Smooth muscle cell (in vitro differentiated cells): Measurements from ENCODE around the gene AGAP2. TPM values are rescaled to one million over a fixed set of nuclear protein-coding genes. Genes with fewer than 3 reads are reported as not detected.

Experiments
- DNase-seq: peaks from one replicate; lab custom pipeline; 2025; ENCODE audit not compliant: unreplicated experiment; lab: John Stamatoyannopoulos, UW
- H2AFZ ChIP-seq: fragments of 200-600 bp; sonication (generic); 2 replicates; pipeline ENCODE4 v1.6.0; 2016; ENCODE audit warnings: antibody characterized with exemption, low read depth, mild to moderate bottlenecking
- H3F3A ChIP-seq: fragments of 200-600 bp; sonication (generic); 2 replicates; pipeline ENCODE4 v1.6.0; 2017; ENCODE audit warnings: antibody characterized with exemption, low read depth
- H3K27ac ChIP-seq: fragments of 200-600 bp; sonication (generic); 2 replicates; pipeline ENCODE4 v1.5.1; 2016; ENCODE audit warnings: low read depth, mild to moderate bottlenecking
- H3K27me3 ChIP-seq: fragments of 200-600 bp; sonication (generic); 2 replicates; pipeline ENCODE4 v1.6.1; 2016; ENCODE audit warnings: low read depth, mild to moderate bottlenecking
- H3K36me3 ChIP-seq: fragments of 200-600 bp; sonication (generic); 2 replicates; pipeline ENCODE4 v1.5.1; 2016; ENCODE audit warnings: low read depth
- H3K4me1 ChIP-seq: fragments of 200-600 bp; sonication (generic); 2 replicates; pipeline ENCODE4 v1.5.1; 2016; ENCODE audit warnings: low read depth
- H3K4me2 ChIP-seq: fragments of 200-600 bp; sonication (generic); 2 replicates; pipeline ENCODE4 v1.6.0; 2016; ENCODE audit warnings: mild to moderate bottlenecking
- H3K4me3 ChIP-seq: fragments of 200-600 bp; sonication (generic); 2 replicates; pipeline ENCODE4 v1.5.1; 2016; ENCODE audit warnings: mild to moderate bottlenecking
- H3K79me2 ChIP-seq: fragments of 200-600 bp; sonication (generic); 2 replicates; pipeline ENCODE4 v1.6.0; 2016; ENCODE audit warnings: low read depth, mild to moderate bottlenecking
- H3K9ac ChIP-seq: fragments of 200-600 bp; sonication (generic); 2 replicates; pipeline ENCODE4 v1.6.0; 2016; ENCODE audit warnings: low read depth
- H3K9me3 ChIP-seq: fragments of 200-600 bp; sonication (generic); replicated peaks from 2 replicates; pipeline ENCODE4 v1.5.1; 2016; ENCODE audit warnings: low read depth
- H4K20me1 ChIP-seq: fragments of 200-600 bp; sonication (generic); 2 replicates; pipeline ENCODE4 v1.6.0; 2016; ENCODE audit warnings: low read depth
- CTCF ChIP-seq: fragments of 200-600 bp; sonication (generic); IDR thresholded peaks from 2 replicates; pipeline ENCODE4 v1.5.1; 2017; ENCODE audit warnings: borderline replicate concordance, mild to moderate bottlenecking, antibody characterized with exemption; ENCODE audit not compliant: insufficient read depth, poor library complexity, severe bottlenecking
- WGBS: methylation state at CpG from one replicate; pipeline ENCODE4 v1.1.7; 2016; ENCODE audit warnings: low lambda C conversion rate; 5-methylcytosine and 5-hydroxymethylcytosine counted together
- polyA plus RNA-seq: library from polyadenylated mRNA; unstranded; fragments of >200 nt; fragmentation: Nextera tagmentation; extraction: Ambion mirVana; gene quantifications from 2 replicates; pipeline ENCODE4 v1.2.1, GENCODE V29; 2016
- total RNA-seq: library from RNA; depleted of rRNA; stranded (reverse); fragments of >200 nt; gene quantifications from 2 replicates; pipeline ENCODE4 v1.2.3, GENCODE V29; 2014

Gene AGAP2
- total RNA-seq (not detected in 2 replicates), polyA plus RNA-seq (not detected in 2 replicates)

GRCh38 chr12:57738661-57739237 is at the start of gene AGAP2:
Gene AGAP2, minus strand, starts transcription at chr12:57738742. Its CDS starts 496 bp downstream, at chr12:57738246.
- H3K4me3 ChIP-seq = peak within 1 kb of the TSS; percentile 46
- H3K4me1 ChIP-seq = peaks cover 17% of the 10 kb centered on the region
- H4K20me1 ChIP-seq = no peaks in the 10 kb centered on the region
- DNase-seq = no peak
- TF ChIP-seq CTCF = no peak
- peak within 1 kb of the TSS; percentile 87 for H3K4me2 ChIP-seq
- H3K36me3 ChIP-seq = no peaks in the 10 kb centered on the region
- H3K27me3 ChIP-seq = peaks cover 95% of the 10 kb centered on the region
- H2AFZ ChIP-seq = no peak within 1 kb of the TSS
- no peaks in the 10 kb centered on the region for H3F3A ChIP-seq
- H3K79me2 ChIP-seq = no peaks in the 10 kb centered on the region
- no peak within 1 kb of the TSS for H3K9ac ChIP-seq
- whole genome bisulfite sequencing = 3% methylated on average over 7 of the region's 36 CpGs
- no peaks in the 10 kb centered on the region for H3K9me3 ChIP-seq
- H3K27ac ChIP-seq = no peak within 1 kb of the TSS

- H3K4me2 ChIP-seq = peak overlapping the region; percentile 93
- 98% methylated on average over 11 of the region's 11 CpGs for WGBS
- no peak for TF ChIP-seq CTCF
- H3K79me2 ChIP-seq = peaks cover 19% of the 10 kb centered on the region
- no peaks in the 10 kb centered on the region for H3K27me3 ChIP-seq
- no peaks in the 10 kb centered on the region for H3F3A ChIP-seq
- no peak overlapping the region for H2AFZ ChIP-seq
- no peaks in the 10 kb centered on the region for H3K9me3 ChIP-seq
- H3K9ac ChIP-seq = no peak overlapping the region
- peak overlapping the region; percentile 87 for H3K4me3 ChIP-seq
- H4K20me1 ChIP-seq = no peaks in the 10 kb centered on the region
- peaks cover 8% of the 10 kb centered on the region for H3K4me1 ChIP-seq
- H3K27ac ChIP-seq = no peak overlapping the region
- peaks cover 8% of the 10 kb centered on the region for H3K36me3 ChIP-seq
- DNase-seq = no peak
Observed at GRCh38 chr12:57783861-57784260, 45.3 kb upstream of the AGAP2 start.

- no peaks in the 10 kb centered on the region for H3F3A ChIP-seq
- H3K27me3 ChIP-seq = no peaks in the 10 kb centered on the region
- no peaks in the 10 kb centered on the region for H3K9me3 ChIP-seq
- H4K20me1 ChIP-seq = no peaks in the 10 kb centered on the region
- peaks cover 8% of the 10 kb centered on the region for H3K36me3 ChIP-seq
- no peak for TF ChIP-seq CTCF
- peak overlapping the region; percentile 87 for H3K4me3 ChIP-seq
- peaks cover 8% of the 10 kb centered on the region for H3K4me1 ChIP-seq
- H3K79me2 ChIP-seq = peaks cover 19% of the 10 kb centered on the region
- no peak overlapping the region for H3K27ac ChIP-seq
- 93% methylated on average over 12 of the region's 12 CpGs for WGBS
- no peak for DNase-seq
- peak overlapping the region; percentile 77 for H3K9ac ChIP-seq
- H2AFZ ChIP-seq = no peak overlapping the region
- peak overlapping the region; percentile 93 for H3K4me2 ChIP-seq
Observed at GRCh38 chr12:57783466-57783801, 44.9 kb upstream of the AGAP2 start.
